ENCODE results near the gene SLC38A4.
"Not testable (repeated sequence)": the region's sequence is repeated elsewhere in the genome, so short reads cannot be mapped to it uniquely, and the experiment has no call there.

The SLC38A4 gene, protein sequence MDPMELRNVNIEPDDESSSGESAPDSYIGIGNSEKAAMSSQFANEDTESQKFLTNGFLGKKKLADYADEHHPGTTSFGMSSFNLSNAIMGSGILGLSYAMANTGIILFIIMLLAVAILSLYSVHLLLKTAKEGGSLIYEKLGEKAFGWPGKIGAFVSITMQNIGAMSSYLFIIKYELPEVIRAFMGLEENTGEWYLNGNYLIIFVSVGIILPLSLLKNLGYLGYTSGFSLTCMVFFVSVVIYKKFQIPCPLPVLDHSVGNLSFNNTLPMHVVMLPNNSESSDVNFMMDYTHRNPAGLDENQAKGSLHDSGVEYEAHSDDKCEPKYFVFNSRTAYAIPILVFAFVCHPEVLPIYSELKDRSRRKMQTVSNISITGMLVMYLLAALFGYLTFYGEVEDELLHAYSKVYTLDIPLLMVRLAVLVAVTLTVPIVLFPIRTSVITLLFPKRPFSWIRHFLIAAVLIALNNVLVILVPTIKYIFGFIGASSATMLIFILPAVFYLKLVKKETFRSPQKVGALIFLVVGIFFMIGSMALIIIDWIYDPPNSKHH

GRCh38 chr12:46825591-46826414 lies at the start of gene SLC38A4:
SLC38A4 (minus strand) TSS chr12:46825997; CDS start chr12:46793071, 32,926 bp downstream.
- peak; percentile 61 for DNase-seq (ENCODE audit: low spot score)

DNA sequence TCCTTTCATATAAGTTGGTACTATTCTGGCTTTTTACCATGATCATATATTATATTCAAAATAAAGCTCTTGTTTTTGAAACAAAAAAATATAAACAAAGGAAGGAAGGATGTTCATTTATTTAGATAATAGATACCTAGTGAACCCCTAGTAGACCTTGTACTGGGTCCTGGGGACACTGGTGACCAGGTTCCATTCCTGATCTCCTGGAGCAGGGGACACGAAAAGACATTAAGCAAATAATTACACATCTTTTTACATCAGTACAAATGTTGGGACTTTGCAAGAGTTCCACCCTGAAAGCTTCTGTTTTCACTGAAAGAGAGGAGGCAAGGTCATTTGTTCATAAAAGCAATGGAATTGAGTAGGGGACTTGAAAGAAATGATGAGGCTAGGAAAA lies 49.3 kb upstream of the SLC38A4 start:
- no peak for DNase-seq (ENCODE audit: low spot score)

- DNase-seq (ENCODE audit: low spot score): no peak
Measured at GRCh38 chr12:46874642-46875041, 48.8 kb upstream of the SLC38A4 start.

DNA sequence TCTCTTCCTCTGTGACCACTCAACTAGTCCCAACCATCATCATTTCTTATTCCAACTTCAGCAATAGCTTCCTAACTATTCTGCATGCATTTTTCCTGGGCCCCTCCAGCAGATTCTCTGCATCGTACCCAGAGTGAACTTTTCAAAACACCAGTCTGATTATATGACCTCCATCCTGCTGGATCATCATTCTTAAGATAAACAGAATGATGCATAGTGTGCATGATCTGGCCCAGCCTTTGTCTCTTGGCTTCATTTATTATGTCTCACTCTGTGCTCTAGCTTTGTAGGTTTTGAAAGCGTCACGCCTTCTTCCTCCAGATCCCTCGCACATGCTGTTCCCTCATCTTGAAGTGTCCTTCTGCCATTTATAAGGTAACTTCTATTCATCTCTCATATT lies 46.3 kb upstream of the SLC38A4 start:
- DNase-seq (ENCODE audit: low spot score): no peak

- DNase-seq (ENCODE audit: low spot score): no peak
Measured at GRCh38 chr12:46865311-46865710, 39.5 kb upstream of the SLC38A4 start.

- no peak for DNase-seq (ENCODE audit: low spot score)
Measured at GRCh38 chr12:46858368-46858767, 32.6 kb upstream of the SLC38A4 start.

DNA sequence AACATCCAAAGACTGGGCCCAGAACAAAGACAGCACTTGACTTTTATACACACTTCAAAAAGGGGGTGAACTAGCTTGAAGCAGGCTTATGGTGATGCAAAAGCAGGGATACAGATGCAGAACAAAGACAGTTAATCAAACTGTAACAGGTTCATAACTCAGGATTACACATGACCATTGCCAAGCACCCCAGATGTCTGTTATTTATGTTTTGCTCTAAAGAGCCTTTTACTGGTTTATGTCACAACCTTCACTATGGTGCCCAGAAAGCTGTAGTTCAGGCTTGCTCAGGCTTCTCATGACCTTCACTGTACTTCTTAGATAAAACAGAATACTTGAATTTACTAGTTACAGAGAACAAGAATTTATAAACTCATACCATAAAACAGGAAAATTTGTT lies 31.7 kb upstream of the SLC38A4 start:
- no peak for DNase-seq (ENCODE audit: low spot score)

GRCh38 chr12:46855760-46856159 lies 30.0 kb upstream of the SLC38A4 start:
- DNase-seq (ENCODE audit: low spot score): no peak

GRCh38 chr12:46854188-46854587 lies 28.4 kb upstream of the SLC38A4 start:
- DNase-seq (ENCODE audit: low spot score): not testable (repeated sequence)

GRCh38 chr12:46848792-46849191 lies 23.0 kb upstream of the SLC38A4 start:
- DNase-seq (ENCODE audit: low spot score): not testable (repeated sequence)

DNA sequence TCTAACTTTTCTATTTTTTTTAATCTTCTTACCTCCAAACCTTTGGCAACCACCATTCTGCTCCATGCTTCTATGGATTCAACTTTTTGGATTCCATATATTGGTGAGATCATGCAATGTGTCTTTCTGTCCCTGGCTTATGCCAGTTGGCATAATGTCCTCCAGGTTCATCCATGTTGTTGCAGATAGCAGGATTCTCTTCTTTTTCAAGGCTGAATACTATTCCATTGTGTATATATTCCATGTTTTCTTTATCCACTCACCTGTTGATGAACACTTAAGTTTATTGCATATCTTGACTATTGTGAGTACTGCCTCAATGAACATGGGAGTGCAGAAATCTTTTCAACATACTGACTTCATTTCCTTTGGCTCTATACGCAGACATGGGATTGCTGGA lies 21.2 kb upstream of the SLC38A4 start:
- no peak for DNase-seq (ENCODE audit: low spot score)

GRCh38 chr12:46843811-46844210 lies 18.0 kb upstream of the SLC38A4 start:
- DNase-seq (ENCODE audit: low spot score): no peak

GRCh38 chr12:46841891-46842290 lies 16.1 kb upstream of the SLC38A4 start:
- no peak for DNase-seq (ENCODE audit: low spot score)

DNA sequence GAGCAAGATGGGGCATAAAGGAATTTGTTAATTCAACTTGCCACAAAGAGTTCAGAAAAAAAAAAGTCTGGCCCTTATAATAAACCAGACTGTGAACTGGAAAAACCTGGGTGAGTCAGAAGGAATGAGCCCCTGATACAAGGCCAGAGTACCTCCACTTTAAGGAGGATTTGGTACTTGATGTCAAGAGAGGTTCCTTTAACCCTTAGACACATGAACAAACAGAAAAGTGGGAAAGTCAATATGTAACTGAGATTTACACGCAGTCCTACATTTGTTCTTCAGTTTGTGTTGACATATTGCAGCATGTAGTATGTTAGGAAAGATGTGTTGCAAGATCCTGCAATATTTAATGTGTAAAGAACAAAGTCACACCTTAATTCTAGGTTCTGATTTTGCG lies 14.2 kb upstream of the SLC38A4 start:
- DNase-seq (ENCODE audit: low spot score): no peak

- DNase-seq (ENCODE audit: low spot score): no peak
Measured at GRCh38 chr12:46839232-46839631, 13.4 kb upstream of the SLC38A4 start.

GRCh38 chr12:46835785-46836184 lies 10.0 kb upstream of the SLC38A4 start:
- no peak for DNase-seq (ENCODE audit: low spot score)

- DNase-seq (ENCODE audit: low spot score): peak; percentile 71
Measured at GRCh38 chr12:46832130-46832704, 6.4 kb upstream of the SLC38A4 start.

DNA sequence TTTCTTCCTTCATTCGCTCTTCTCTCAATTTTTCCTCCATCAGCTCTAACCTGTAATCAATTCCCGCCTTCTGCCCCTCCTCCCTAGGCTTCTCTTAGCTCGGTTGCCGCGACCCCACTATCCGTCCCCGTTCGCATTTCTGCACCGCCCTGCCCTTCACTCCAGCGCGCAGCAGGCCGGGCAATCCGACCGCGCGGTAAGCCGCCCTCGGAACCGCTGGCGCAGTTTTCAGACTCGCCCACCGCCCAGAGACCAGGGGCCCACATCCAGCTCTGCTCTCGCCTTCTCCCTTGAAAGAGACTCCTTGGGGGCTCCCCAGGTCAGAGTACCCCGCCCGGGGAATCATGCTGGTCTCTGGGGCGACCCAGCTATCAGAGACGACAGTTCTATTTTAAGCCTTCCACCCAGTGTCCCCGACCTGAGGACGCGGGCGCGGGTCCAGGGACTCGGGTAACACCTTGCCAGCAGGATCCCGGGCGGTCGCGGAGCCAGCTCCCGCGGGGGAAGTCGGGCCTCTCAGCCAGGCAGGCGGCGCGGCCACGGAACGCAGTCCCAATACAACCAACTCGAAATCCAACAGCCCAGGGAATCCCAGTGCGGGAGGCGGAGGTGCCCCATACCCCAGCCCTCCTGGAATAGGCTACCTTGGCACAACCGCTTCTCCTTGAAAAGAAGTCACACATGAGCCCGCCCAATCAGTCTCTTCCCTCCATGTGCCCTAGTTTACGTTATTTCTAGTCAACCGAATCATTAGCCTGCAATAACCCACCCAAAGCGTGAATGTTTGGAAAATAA lies 5.7 kb upstream of the SLC38A4 start:
- peak; percentile 42 for DNase-seq (ENCODE audit: low spot score)

- peak; percentile 40 for DNase-seq (ENCODE audit: low spot score)
Measured at GRCh38 chr12:46830731-46831334, 5.0 kb upstream of the SLC38A4 start.

GRCh38 chr12:46824709-46825108 lies 1.1 kb downstream of the SLC38A4 start:
- no peak for DNase-seq (ENCODE audit: low spot score)

DNA sequence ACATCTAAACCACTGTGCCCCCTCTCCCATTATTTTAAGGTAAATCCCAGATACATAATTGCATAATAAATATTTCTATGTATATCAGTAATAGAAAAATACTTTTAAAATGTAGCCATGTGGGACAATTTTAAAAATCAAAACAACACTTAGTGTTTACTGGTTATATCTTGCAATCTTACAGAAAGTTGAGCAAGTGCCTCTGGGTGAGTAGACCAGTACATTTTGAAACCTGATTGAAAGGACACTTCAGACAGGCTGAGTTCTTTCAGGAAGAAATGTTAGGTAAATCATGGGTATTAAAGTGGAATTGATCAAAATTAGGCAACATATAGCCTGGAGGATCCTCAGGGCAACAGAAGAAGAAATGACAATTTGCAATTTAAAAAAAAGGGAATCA lies 7.2 kb downstream of the SLC38A4 start:
- no peak for DNase-seq (ENCODE audit: low spot score)
